DND-41 (cell line): Measurements from ENCODE around the gene BUD31.

ENCODE experiments used
- ATAC-seq: fragments of 200-7000 bp; cut with Tn5 transposase; 3 replicates; pipeline ENCODE4 v1.9.1; 2021; ENCODE audit warnings: low read depth; ENCODE audit not compliant: insufficient read depth
- DNase-seq: peaks from one replicate; pipeline ENCODE4 v3.0.0-alpha.2; 2020
- H2AFZ ChIP-seq: 2 replicates; pipeline ENCODE4 v1.6.0; 2012; ENCODE audit warnings: low read depth, low read length
- H3K27ac ChIP-seq: 2 replicates; pipeline ENCODE4 v1.5.1; 2012; ENCODE audit warnings: low read length, inconsistent platforms
- H3K27me3 ChIP-seq: fragments of 200-600 bp; sonication (generic); 2 replicates; pipeline ENCODE4 v1.6.0; 2012; ENCODE audit warnings: low read length, mild to moderate bottlenecking, inconsistent platforms; ENCODE audit not compliant: insufficient read depth, poor library complexity
- H3K36me3 ChIP-seq: 2 replicates; pipeline ENCODE4 v1.5.1; 2012; ENCODE audit warnings: low read length, inconsistent platforms; ENCODE audit not compliant: insufficient read depth
- H3K4me1 ChIP-seq: 2 replicates; pipeline ENCODE4 v1.5.1; 2012; ENCODE audit warnings: mild to moderate bottlenecking, low read length; ENCODE audit not compliant: insufficient read depth
- H3K4me2 ChIP-seq: 2 replicates; pipeline ENCODE4 v1.6.0; 2012; ENCODE audit warnings: mild to moderate bottlenecking, moderate library complexity, low read length, inconsistent platforms; ENCODE audit not compliant: insufficient read depth
- H3K4me3 ChIP-seq, 2 experiments: fragments of 200-600 bp in 1 of 2; shearing (Covaris generic) in 1 of 2; 2 replicates each; pipeline ENCODE4 v1.5.1; 2012 to 2016; ENCODE audit warnings: inconsistent platforms in 2 of 2, low read length in 2 of 2, mild to moderate bottlenecking in 2 of 2, low read depth in 1 of 2, moderate library complexity in 1 of 2
- H3K79me2 ChIP-seq: 2 replicates; pipeline ENCODE4 v1.6.0; 2012; ENCODE audit warnings: low read length, inconsistent platforms; ENCODE audit not compliant: insufficient read depth
- H3K9ac ChIP-seq: 2 replicates; pipeline ENCODE4 v1.6.0; 2012; ENCODE audit warnings: low read depth, mild to moderate bottlenecking, inconsistent platforms, low read length, moderate library complexity
- H3K9me3 ChIP-seq: 2 replicates; pipeline ENCODE4 v1.5.1; 2012; ENCODE audit warnings: low read length, moderate library complexity, mild to moderate bottlenecking, inconsistent platforms; ENCODE audit not compliant: insufficient read depth, severe bottlenecking
- H4K20me1 ChIP-seq: 2 replicates; pipeline ENCODE4 v1.6.0; 2012; ENCODE audit warnings: low read length; ENCODE audit not compliant: insufficient read depth
- EZH2 ChIP-seq: IDR thresholded peaks from 3 replicates; pipeline ENCODE4 v1.6.1; 2012; ENCODE audit warnings: borderline replicate concordance, low read depth, mild to moderate bottlenecking, moderate library complexity, low read length, inconsistent platforms; ENCODE audit not compliant: severe bottlenecking
- TF ChIP-seq, protein P1 (sequence below): IDR thresholded peaks from 2 replicates; pipeline ENCODE4 v1.5.1; 2012; ENCODE audit warnings: borderline replicate concordance, low read length, moderate library complexity, mild to moderate bottlenecking; ENCODE audit not compliant: poor library complexity, severe bottlenecking; ENCODE audit errors: extremely low read depth

BUD31 gene

DNA sequence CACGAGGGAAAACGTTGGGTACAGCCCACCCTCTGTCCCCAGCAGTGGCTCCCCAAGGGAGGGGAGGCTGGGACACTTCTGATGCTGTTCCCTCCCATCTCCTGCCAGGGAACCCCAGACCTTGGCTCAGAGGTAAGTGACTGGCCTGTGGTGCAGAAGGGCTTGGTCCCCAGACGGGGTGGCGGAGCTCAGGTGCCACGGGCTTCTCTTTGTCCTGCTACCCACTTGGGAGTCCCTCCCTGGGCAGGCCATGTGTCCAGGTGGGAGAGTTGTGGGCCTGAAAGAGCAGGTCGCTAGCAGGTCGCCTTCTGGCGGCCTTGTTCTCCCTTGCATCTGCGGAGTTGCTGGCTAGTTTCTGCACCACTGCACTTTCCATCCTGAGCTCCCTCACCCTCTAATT is 47.1 kb downstream of the BUD31 start:
- Histone ChIP-seq H3K27ac (no peak overlapping the region), H3K36me3 (peaks cover 98% of the 10 kb centered on the region), H4K20me1 (peaks cover 77% of the 10 kb centered on the region), H2AFZ (no peak overlapping the region), H3K4me1 (peaks cover 1% of the 10 kb centered on the region), H3K9me3 (no peaks in the 10 kb centered on the region), H3K9ac (no peak overlapping the region), H3K79me2 (peaks cover 55% of the 10 kb centered on the region), H3K27me3 (no peaks in the 10 kb centered on the region), H3K4me3 (no peak overlapping the region), H3K4me2 (no peak overlapping the region)
- TF ChIP-seq, protein P1, sequence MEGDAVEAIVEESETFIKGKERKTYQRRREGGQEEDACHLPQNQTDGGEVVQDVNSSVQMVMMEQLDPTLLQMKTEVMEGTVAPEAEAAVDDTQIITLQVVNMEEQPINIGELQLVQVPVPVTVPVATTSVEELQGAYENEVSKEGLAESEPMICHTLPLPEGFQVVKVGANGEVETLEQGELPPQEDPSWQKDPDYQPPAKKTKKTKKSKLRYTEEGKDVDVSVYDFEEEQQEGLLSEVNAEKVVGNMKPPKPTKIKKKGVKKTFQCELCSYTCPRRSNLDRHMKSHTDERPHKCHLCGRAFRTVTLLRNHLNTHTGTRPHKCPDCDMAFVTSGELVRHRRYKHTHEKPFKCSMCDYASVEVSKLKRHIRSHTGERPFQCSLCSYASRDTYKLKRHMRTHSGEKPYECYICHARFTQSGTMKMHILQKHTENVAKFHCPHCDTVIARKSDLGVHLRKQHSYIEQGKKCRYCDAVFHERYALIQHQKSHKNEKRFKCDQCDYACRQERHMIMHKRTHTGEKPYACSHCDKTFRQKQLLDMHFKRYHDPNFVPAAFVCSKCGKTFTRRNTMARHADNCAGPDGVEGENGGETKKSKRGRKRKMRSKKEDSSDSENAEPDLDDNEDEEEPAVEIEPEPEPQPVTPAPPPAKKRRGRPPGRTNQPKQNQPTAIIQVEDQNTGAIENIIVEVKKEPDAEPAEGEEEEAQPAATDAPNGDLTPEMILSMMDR, result no peak
- TF ChIP-seq EZH2, result no peak
- DNase-seq (no peak), ATAC-seq (no peak)

GRCh38 chr7:99456288-99456687 is 47.5 kb downstream of the BUD31 start:
- ATAC-seq (no peak), DNase-seq (no peak)
- peaks cover 81% of the 10 kb centered on the region for H4K20me1 ChIP-seq
- H3K9me3 ChIP-seq, result no peaks in the 10 kb centered on the region
- H3K79me2 ChIP-seq, result peaks cover 59% of the 10 kb centered on the region
- H3K4me3 ChIP-seq, result no peak overlapping the region
- no peaks in the 10 kb centered on the region for H3K27me3 ChIP-seq
- H3K36me3 ChIP-seq, result peaks cover 98% of the 10 kb centered on the region
- H3K9ac ChIP-seq, result no peak overlapping the region
- no peak overlapping the region for H3K4me2 ChIP-seq
- H2AFZ ChIP-seq, result no peak overlapping the region
- peaks cover 5% of the 10 kb centered on the region for H3K4me1 ChIP-seq
- H3K27ac ChIP-seq, result no peak overlapping the region
- TF ChIP-seq, protein P1, result no peak
- TF ChIP-seq EZH2, result no peak

- peaks cover 67% of the 10 kb centered on the region for H3K79me2 ChIP-seq
- H4K20me1 ChIP-seq, result peaks cover 85% of the 10 kb centered on the region
- ATAC-seq, result no peak
Measured at GRCh38 chr7:99457050-99457649, 48.4 kb downstream of the BUD31 start.

More at GRCh38 chr7:99457050-99457649, 48.4 kb downstream of the BUD31 start:
- Histone ChIP-seq H2AFZ (no peak overlapping the region), H3K4me3 (no peak overlapping the region), H3K27ac (no peak overlapping the region), H3K4me2 (no peak overlapping the region), H3K9ac (no peak overlapping the region), H3K36me3 (peaks cover 98% of the 10 kb centered on the region), H3K27me3 (no peaks in the 10 kb centered on the region), H3K9me3 (no peaks in the 10 kb centered on the region), H3K4me1 (peaks cover 8% of the 10 kb centered on the region)
- TF ChIP-seq, protein P1, result no peak
- no peak for TF ChIP-seq EZH2
- no peak for DNase-seq
